PFSK-1 (cell line): ENCODE results near the gene CEBPZOS.

Experiments
- FOXP2 ChIP-seq: optimal IDR thresholded peaks from 2 replicates; pipeline ENCODE3; 2011; ENCODE audit warnings: borderline replicate concordance, control low read depth, inconsistent platforms; ENCODE audit not compliant: insufficient read depth; ENCODE audit errors: extremely low read length, extremely low read depth
- POLR2AphosphoS5 ChIP-seq: IDR thresholded peaks from 2 replicates; pipeline ENCODE4 v1.6.1; 2012; ENCODE audit warnings: low read depth, mild to moderate bottlenecking, control low read depth, low read length, moderate library complexity
- REST ChIP-seq, 2 experiments: IDR thresholded peaks; 2 replicates each; pipeline versions ENCODE4 v1.6.1 to v1.8.0; 2011 to 2012; ENCODE audit warnings: low read depth in 2 of 2, low read length in 2 of 2, control low read depth in 1 of 2, inconsistent platforms in 1 of 2, mild to moderate bottlenecking in 1 of 2, moderate library complexity in 1 of 2; ENCODE audit not compliant: insufficient read depth in 1 of 2
- SIN3A ChIP-seq: IDR thresholded peaks from 2 replicates; pipeline ENCODE4 v1.6.1; 2012; ENCODE audit warnings: mild to moderate bottlenecking, low read length, moderate library complexity, borderline replicate concordance; ENCODE audit not compliant: insufficient read depth
- TAF1 ChIP-seq: IDR thresholded peaks from 2 replicates; pipeline ENCODE4 v1.6.1; 2012; ENCODE audit warnings: low read length, control low read depth, borderline replicate concordance; ENCODE audit not compliant: insufficient read depth

CEBPZOS gene

DNA sequence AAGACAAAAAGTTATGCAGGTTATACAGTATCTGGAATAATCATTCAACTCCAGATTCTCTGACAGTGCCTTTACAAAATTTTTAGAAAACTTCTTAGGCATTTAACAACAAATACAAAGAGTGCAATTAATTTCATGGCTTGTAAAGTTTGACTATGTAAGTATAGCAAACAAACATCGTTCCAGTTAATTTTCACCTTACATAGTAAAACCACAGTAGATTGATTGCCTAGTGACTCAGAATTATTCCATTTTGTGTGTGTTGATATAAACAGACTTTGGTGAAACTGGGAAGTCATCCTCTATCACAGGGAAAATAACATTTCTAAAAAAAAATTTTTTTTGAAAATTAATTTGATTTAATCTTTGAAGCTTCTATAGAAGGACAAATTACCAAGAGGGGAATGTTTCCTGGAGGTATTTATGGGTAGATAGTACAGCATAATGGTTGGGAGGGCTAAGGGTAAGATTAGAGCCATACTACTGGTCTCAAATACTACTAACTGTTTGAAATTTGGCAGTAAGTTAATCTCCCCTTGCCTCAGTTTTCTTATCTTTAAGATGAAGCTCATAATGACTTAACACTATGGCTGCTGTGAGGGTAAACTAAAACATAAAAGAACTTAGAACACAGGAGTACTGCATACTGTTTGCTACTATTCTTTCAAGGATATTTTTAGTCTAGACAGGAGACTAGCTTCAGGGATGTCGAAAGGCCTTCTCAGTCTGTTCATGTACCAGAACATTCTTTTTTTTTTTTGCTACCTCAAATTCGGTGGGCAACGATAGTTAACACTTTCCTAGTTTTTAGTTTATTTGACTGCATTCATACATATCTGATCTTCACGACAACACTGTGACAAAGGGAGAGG, 54.8 kb downstream of the CEBPZOS start:
- TF ChIP-seq TAF1 (no peak), SIN3A (no peak), REST (IDR thresholded peaks at IDR 0.05; ENCODE audit: insufficient read depth in 1 of 2, low read depth in 2 of 2, low read length in 2 of 2) (no peak), POLR2AphosphoS5 (no peak), FOXP2 (no peak)
